Effector CD8-positive, alpha-beta T cell (primary cell): ENCODE data around the gene PHOSPHO1.
"Not testable (repeated sequence)": the region's sequence is repeated elsewhere in the genome, so short reads cannot be mapped to it uniquely, and the experiment has no call there.

ENCODE experiments used
- DNase-seq: peaks from one replicate; lab custom pipeline; 2025; lab: John Stamatoyannopoulos, UW
- total RNA-seq, 4 experiments: gene quantifications; one replicate each; lab custom pipeline; 2026; lab: John Stamatoyannopoulos, UW

PHOSPHO1 gene
- total RNA-seq, result 0 to 0.18 (median 0.09) reads per million in 4 experiments

- peak; percentile 80 for DNase-seq
Observed at GRCh38 chr17:49230636-49231562, at the start of gene PHOSPHO1. PHOSPHO1 (minus strand) TSS chr17:49230787; CDS start chr17:49226691, 4,096 bp downstream.

- DNase-seq, result no peak
Observed at GRCh38 chr17:49280061-49280460, 49.5 kb upstream of the PHOSPHO1 start.

GRCh38 chr17:49279263-49280015 lies 48.9 kb upstream of the PHOSPHO1 start:
- not testable (repeated sequence) for DNase-seq

- no peak for DNase-seq
Observed at GRCh38 chr17:49278076-49278475, 47.5 kb upstream of the PHOSPHO1 start.

DNA sequence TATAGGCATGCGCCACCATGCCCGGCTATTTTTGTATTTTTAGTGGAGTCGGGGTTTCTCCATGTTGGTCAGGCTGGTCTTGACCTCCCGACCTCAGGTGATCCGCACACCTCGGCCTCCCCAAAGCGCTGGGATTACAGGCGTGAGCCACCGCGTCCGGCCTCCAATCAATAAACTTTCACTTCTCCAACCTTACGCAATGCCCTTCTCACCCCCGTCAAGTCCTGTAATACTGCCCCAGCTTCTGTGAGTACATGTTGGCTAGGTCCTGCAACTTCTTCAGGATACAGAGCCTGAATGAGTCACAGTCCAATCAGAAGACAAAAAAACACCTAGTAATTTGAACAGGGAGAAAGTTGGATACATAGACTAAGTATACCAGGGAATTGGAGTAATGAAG lies 47.1 kb upstream of the PHOSPHO1 start:
- DNase-seq, result no peak

- DNase-seq, result not testable (repeated sequence)
Observed at GRCh38 chr17:49275981-49276380, 45.4 kb upstream of the PHOSPHO1 start.

GRCh38 chr17:49269356-49269755 lies 38.8 kb upstream of the PHOSPHO1 start:
- DNase-seq, result no peak

DNA sequence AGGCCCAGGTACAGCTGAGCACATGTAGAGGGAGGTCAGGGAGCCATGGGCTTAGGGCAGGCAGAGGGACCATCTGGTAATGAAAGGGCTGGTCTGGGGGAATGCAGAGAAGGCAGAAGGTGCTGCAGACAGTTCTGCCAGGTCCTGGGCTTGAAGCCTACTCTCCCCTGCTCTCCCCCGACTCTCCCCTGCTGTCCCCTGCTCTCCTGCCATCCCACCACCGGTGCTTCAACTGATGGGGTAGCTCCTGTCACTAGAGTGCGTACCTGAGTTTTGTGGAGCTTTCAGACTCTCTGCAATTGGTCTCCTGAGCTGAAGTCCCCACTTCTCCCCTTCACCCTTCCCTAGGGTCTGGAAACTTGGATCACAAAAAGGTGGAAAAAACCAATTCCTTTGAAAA lies 37.3 kb upstream of the PHOSPHO1 start:
- DNase-seq, result no peak

- no peak for DNase-seq
Observed at GRCh38 chr17:49266233-49266632, 35.6 kb upstream of the PHOSPHO1 start.

GRCh38 chr17:49261540-49261939 lies 31.0 kb upstream of the PHOSPHO1 start:
- DNase-seq, result not testable (repeated sequence)

DNA sequence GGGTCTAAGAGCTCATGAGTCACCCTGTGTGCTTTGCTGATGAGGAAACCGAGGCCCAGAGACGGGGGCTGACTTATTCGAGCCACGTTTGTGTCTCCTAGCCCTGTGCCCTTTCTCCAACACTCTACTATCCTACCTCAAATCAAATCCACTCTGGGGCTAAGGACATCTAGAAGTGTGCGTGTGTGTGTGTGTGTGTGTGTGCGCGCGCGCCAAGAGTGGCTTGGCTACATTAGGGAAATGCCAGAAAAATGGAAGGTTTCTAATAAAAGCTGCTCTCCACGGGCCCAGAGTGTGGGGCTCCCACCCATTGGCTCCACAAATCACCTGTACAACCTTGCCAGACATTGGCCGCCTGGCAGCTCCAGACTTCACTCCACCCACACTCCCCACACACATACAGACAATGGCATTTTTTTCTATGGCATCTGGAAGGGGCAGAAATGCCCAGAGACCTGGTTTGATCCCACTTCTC lies 30.3 kb upstream of the PHOSPHO1 start:
- no peak for DNase-seq

GRCh38 chr17:49260011-49260816 lies 29.6 kb upstream of the PHOSPHO1 start:
- DNase-seq, result peak; percentile 12

DNA sequence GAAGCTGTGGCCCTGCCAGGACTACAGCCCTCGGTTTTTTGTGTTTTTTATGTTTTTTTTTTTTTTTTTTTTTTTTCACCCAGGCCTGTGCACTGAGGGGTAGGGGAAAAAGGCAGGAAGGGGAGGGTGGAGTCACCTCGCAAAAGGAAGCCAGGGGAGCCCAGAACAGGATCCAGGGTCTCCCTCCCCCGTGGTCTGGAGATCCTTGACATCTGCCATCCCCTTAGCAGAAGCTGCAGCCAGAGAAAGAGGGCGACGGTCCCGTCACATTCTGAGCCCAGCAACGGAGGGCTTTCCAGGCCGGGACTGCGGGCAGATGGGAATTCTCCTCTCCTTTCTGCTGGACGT lies 29.1 kb upstream of the PHOSPHO1 start:
- DNase-seq, result no peak

DNA sequence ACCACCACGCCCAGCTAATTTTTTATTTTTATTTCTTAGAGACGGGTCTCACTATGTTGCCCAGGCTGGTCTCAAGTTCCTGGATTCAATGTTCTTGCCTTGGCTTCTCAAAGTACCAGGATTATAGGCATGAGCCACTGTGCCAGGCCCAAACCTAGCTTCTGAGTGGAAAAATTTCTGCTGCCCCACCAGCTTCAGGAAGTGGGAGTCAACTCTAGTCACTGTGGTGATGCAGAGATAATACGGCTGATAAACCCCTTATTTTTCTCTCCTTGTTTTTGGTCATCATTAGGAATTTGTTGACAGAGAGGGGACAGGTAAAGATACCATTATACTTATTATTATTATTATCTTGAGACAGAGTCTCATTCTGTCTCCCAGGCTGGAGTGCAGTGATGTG lies 27.8 kb upstream of the PHOSPHO1 start:
- no peak for DNase-seq

- DNase-seq, result no peak
Observed at GRCh38 chr17:49255125-49255524, 24.5 kb upstream of the PHOSPHO1 start.

DNA sequence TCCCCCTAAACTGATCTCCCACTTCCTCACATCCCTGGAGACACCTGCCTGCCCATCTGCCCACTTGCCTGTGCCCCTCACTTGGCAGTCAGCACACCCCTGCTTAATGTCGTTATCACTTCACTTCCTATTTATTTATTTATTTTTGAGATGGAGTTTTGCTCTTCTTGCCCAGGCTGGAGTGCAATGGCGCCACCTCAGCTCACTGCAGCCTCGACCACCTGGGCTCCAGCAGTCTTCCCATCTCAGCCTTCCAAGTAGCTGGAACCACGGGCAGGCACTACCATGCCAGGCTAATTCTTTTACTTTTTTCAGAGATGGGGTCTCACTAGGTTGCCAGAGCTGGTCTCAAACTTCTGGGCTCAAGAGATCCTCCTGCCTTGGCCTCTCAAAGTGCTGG lies 23.5 kb upstream of the PHOSPHO1 start:
- no peak for DNase-seq

DNA sequence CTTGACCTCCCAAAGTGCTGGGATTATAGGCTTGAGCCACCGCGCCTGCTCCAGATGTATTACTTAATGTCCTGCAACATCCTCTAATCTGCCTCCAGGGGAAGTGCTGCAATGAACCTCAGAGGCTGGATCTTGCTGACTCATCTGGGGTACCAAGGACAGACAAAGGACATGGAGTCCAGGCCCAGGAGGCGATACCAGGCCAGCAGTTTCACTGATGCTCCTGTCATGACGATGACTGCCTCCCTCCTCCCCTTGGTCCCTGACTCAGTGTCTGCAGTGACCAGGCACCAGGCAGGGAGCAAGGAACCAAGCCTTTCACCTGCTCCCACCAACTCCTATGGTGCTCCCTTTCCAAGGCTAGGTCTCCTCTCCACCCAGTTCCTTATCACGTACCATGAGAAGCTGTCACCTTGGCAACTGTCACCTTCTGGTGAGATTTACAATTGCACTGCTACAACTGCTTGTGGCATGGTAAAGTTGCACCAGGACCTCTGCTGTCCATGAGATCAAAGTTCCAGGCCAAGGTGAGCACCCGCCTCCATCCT lies 21.6 kb upstream of the PHOSPHO1 start:
- DNase-seq, result no peak

GRCh38 chr17:49249890-49250522 lies 19.4 kb upstream of the PHOSPHO1 start:
- DNase-seq, result no peak

- no peak for DNase-seq
Observed at GRCh38 chr17:49249292-49249794, 18.8 kb upstream of the PHOSPHO1 start.

GRCh38 chr17:49247944-49248343 lies 17.4 kb upstream of the PHOSPHO1 start:
- no peak for DNase-seq

GRCh38 chr17:49244839-49245238 lies 14.3 kb upstream of the PHOSPHO1 start:
- no peak for DNase-seq
